GM08714 (cell line): ENCODE data around the gene CALML6.

Source experiments
- H3K4me3 ChIP-seq: fragments of 200-500 bp; sonication (Bioruptor generic); 2 replicates; pipeline ENCODE4 v1.5.1; 2014; ENCODE audit warnings: mild to moderate bottlenecking, low read length, inconsistent platforms
- ZNF274 ChIP-seq: IDR thresholded peaks from 2 replicates; pipeline ENCODE4 v1.6.1; 2012; ENCODE audit warnings: mild to moderate bottlenecking, low read depth, low read length

CALML6 gene

GRCh38 chr1:1963570-1963969 lies 48.5 kb downstream of the CALML6 start:
- no peak for TF ChIP-seq ZNF274
- H3K4me3 ChIP-seq, result no peak overlapping the region

GRCh38 chr1:1964811-1965210 lies 49.8 kb downstream of the CALML6 start:
- no peak for TF ChIP-seq ZNF274
- no peak overlapping the region for H3K4me3 ChIP-seq

GRCh38 chr1:1965546-1965945 lies 50.5 kb downstream of the CALML6 start:
- no peak for TF ChIP-seq ZNF274

GRCh38 chr1:1966071-1966740 lies 51.1 kb downstream of the CALML6 start:
- no peak for TF ChIP-seq ZNF274
- H3K4me3 ChIP-seq, result no peak overlapping the region

More at GRCh38 chr1:1965546-1965945, 50.5 kb downstream of the CALML6 start:
- H3K4me3 ChIP-seq, result no peak overlapping the region
